Gastroesophageal sphincter (tissue), 4 donors: ENCODE measurements around the gene ALKBH3. TPM values are rescaled to one million over a fixed set of nuclear protein-coding genes. Genes with fewer than 3 reads are reported as not detected.

Source experiments
- ATAC-seq: fragments of 150-250 bp; one replicate; pipeline ENCODE4 v1.9.1; 2016; ENCODE audit warnings: mild to moderate bottlenecking, moderate library complexity
- H3K27ac ChIP-seq, 4 donors: fragments of 200-600 bp; sonication (generic) in 3 of 4; 1 replicate in 3 of 4; 2 replicates in 1 of 4; pipeline ENCODE4 v1.5.1; 2016 to 2019
- H3K27me3 ChIP-seq: fragments of 200-600 bp; sonication (generic); one replicate; pipeline ENCODE4 v1.5.1; 2019
- H3K36me3 ChIP-seq, 2 donors: fragments of 200-600 bp; sonication (generic); one replicate each; pipeline ENCODE4 v1.5.1; 2019; ENCODE audit warnings: control low read depth in 1 of 2
- H3K4me1 ChIP-seq, 3 donors: fragments of 200-600 bp; sonication (generic); 1 replicate in 2 of 3; 2 replicates in 1 of 3; pipeline ENCODE4 v1.5.1; 2016 to 2019; ENCODE audit warnings: control low read depth in 2 of 3
- H3K4me3 ChIP-seq, 2 donors: fragments of 200-600 bp; sonication (generic); one replicate each; pipeline ENCODE4 v1.5.1; 2019; ENCODE audit warnings: mild to moderate bottlenecking in 1 of 2, moderate library complexity in 1 of 2
- H3K9me3 ChIP-seq, 3 donors: fragments of 200-600 bp; sonication (generic); one replicate each; pipeline ENCODE4 v1.5.1; 2017 to 2019; ENCODE audit warnings: control low read depth in 2 of 3
- EP300 ChIP-seq: sonication (generic); formaldehyde crosslinking; IDR thresholded peaks from one replicate; pipeline ENCODE4 v1.6.1; 2017; ENCODE audit warnings: antibody characterized with exemption, mild to moderate bottlenecking
- POLR2A ChIP-seq, 2 donors: fragments of 450-650 bp; IDR thresholded peaks; one replicate each; pipeline ENCODE4 v1.6.1; 2017; ENCODE audit warnings: antibody characterized with exemption in 2 of 2, mild to moderate bottlenecking in 2 of 2, moderate library complexity in 1 of 2
- POLR2AphosphoS5 ChIP-seq: sonication (generic); formaldehyde crosslinking; IDR thresholded peaks from one replicate; pipeline ENCODE4 v1.6.1; 2017; ENCODE audit warnings: antibody characterized with exemption
- WGBS, 2 donors: methylation state at CpG; one replicate each; pipeline ENCODE4 v1.1.5; 2018; ENCODE audit warnings: low coverage in 1 of 2; 5-methylcytosine and 5-hydroxymethylcytosine counted together
- total RNA-seq, 4 donors: library from RNA; depleted of rRNA; stranded (reverse); fragments of >200 nt; gene quantifications; one replicate each; pipeline ENCODE4 v1.1.0, GENCODE V29; 2016
- TF ChIP-seq, protein P1 (sequence below), 4 experiments: fragments of 200-600 bp in 2 of 4; fragments of 450-650 bp in 2 of 4; sonication (generic) in 1 of 4; IDR thresholded peaks; one replicate each; pipeline ENCODE4 v1.5.1; 2017 to 2019; ENCODE audit warnings: antibody characterized with exemption in 4 of 4, mild to moderate bottlenecking in 2 of 4, moderate library complexity in 2 of 4

The ALKBH3 gene
- total RNA-seq, 4 donors from 2014 or later: 24.0 to 41.3 (median 37.1) TPM

DNA sequence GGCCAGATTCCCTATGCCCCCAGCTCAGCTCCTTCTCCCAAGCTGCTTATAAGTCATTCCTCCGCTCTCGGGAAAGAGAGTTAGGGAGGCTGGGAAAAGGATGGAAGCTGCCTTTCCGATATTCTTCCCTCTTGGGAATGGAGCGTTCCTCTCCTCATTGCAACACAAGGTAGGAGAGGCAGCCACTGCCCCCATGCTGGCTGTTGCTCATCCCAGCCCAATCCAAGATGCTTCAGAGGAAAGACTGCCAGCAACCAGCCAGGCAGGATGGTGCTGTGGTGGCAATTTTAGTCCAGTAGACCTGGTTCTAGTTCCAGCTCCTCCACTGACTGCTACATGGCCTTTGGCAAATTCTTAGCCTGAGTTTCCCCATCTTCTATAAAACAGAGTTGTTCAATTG lies 48.1 kb downstream of the ALKBH3 start:
- Histone ChIP-seq H3K4me3 (no peak overlapping the region), H3K9me3 (no peaks in the 10 kb centered on the region), H3K27ac (no peak overlapping the region), H3K36me3 (no peaks in the 10 kb centered on the region), H3K27me3 (peaks cover 9% of the 10 kb centered on the region), H3K4me1 (peaks cover 0 to 47% (median 26%) of the 10 kb centered on the region in 3 donors)
- 94% methylated on average over 3 of the region's 4 CpGs; no CpG with 5 or more reads in 1 of the 2 donors for WGBS, 2 donors
- TF ChIP-seq POLR2A (IDR thresholded peaks at IDR 0.05): no peak
- no peak for TF ChIP-seq POLR2AphosphoS5
- TF ChIP-seq, protein P1, sequence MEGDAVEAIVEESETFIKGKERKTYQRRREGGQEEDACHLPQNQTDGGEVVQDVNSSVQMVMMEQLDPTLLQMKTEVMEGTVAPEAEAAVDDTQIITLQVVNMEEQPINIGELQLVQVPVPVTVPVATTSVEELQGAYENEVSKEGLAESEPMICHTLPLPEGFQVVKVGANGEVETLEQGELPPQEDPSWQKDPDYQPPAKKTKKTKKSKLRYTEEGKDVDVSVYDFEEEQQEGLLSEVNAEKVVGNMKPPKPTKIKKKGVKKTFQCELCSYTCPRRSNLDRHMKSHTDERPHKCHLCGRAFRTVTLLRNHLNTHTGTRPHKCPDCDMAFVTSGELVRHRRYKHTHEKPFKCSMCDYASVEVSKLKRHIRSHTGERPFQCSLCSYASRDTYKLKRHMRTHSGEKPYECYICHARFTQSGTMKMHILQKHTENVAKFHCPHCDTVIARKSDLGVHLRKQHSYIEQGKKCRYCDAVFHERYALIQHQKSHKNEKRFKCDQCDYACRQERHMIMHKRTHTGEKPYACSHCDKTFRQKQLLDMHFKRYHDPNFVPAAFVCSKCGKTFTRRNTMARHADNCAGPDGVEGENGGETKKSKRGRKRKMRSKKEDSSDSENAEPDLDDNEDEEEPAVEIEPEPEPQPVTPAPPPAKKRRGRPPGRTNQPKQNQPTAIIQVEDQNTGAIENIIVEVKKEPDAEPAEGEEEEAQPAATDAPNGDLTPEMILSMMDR (IDR thresholded peaks at IDR 0.05): no peak
- TF ChIP-seq EP300: no peak
- no peak for ATAC-seq

DNA sequence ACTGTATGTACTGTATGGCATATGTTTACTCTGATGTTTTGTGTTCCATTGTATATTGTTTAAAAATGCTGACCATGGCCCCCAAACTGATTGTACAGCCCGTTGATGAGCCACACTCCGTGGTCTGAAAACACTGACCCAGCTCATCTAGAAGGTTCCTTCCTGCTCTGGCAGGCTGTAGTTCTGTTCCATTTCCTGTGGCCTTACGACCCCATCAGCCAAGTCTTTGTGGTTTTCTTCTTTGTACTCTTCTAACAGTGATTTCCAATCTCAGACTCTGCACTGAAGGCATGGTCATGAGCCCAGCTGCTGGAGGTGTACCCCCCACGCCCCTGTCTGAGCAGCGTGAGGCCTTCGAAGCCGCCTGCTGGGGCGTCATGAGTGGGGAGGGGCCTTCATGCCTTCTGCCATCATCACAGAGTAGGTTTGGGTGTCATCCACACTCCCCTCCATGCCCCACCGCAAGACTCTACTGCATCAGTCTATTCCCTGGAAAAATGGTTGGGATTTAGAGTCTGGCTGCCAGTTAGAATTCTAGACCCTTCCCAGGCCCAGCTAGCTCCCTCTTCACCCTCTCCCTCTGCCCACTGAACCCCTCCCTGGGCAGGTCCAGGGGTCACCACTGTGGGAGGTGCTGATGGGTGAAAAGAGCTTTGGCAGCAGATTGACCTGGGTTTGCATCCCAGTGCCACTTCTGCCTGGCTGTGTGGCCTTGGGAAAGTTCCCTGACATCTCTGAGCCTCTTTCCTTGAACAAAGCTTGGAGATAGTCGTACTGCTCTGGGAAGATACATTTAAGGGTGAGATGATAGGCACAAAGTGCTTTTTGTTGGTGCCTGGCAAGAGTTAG lies 50.5 kb downstream of the ALKBH3 start:
- no peak overlapping the region for H3K4me3 ChIP-seq
- H3K9me3 ChIP-seq: no peaks in the 10 kb centered on the region
- H3K27me3 ChIP-seq: peaks cover 19% of the 10 kb centered on the region
- H3K27ac ChIP-seq: no peak overlapping the region
- no peaks in the 10 kb centered on the region for H3K36me3 ChIP-seq
- no peak for ATAC-seq
- TF ChIP-seq POLR2AphosphoS5 (no peak), EP300 (no peak), POLR2A (IDR thresholded peaks at IDR 0.05) (no peak)
- TF ChIP-seq, protein P1 (IDR thresholded peaks at IDR 0.05): no peak
- peaks cover 0 to 30% (median 9%) of the 10 kb centered on the region in 3 donors for H3K4me1 ChIP-seq
- WGBS, 2 donors: 44 to 60% methylated on average over 1 to 4 of the region's 10 CpGs

DNA sequence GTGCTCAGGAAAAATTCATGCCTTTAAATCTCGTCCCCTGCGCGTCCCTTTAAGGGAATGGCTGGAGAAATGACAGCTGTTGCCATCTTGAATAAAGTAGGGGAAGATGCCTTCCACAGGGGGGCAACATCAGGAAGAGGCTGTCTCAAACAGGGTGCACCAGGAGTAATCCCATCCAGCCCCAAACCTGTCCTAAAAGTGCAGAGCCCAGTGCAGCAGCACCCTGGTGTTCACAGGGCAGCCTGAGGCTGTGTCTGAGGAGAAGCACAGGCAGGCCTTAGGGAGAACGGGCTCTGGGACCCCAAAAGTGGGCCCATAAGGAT lies 51.0 kb downstream of the ALKBH3 start:
- TF ChIP-seq POLR2A (IDR thresholded peaks at IDR 0.05): no peak
- TF ChIP-seq, protein P1 (IDR thresholded peaks at IDR 0.05): peak in 2 of 4 experiments; percentile 23 to 28
- no peaks in the 10 kb centered on the region for H3K9me3 ChIP-seq
- H3K27ac ChIP-seq: no peak overlapping the region
- no peak overlapping the region for H3K4me3 ChIP-seq
- ATAC-seq: no peak
- H3K4me1 ChIP-seq: peaks cover 0 to 25% (median 3%) of the 10 kb centered on the region in 3 donors
- H3K27me3 ChIP-seq: peaks cover 19% of the 10 kb centered on the region
- 51 to 70% methylated on average over 2 to 3 of the region's 4 CpGs for WGBS, 2 donors
- no peaks in the 10 kb centered on the region for H3K36me3 ChIP-seq

DNA sequence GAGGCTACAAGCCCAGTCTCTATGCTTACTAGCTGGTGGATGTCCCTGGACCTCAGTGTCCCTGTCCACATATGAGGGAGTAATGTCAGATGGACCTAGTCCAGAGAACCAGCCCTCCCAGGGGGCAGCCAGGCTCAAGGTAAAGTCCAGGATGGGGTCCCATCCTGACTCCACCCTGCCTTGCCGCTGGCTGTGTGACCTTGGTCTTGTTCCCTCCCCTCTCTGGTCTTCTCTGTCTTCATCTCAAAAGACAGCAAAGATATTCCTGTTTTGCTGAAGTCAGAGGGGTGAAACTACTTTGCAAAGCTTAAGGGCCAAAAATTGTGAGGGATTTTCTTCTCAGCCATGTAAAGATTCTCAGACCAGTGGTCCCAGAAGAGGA lies 52.6 kb downstream of the ALKBH3 start:
- no peak for ATAC-seq
- Histone ChIP-seq H3K4me3 (no peak overlapping the region), H3K27ac (no peak overlapping the region), H3K36me3 (no peaks in the 10 kb centered on the region), H3K4me1 (peaks cover 0 to 30% (median 3%) of the 10 kb centered on the region in 3 donors), H3K27me3 (peaks cover 19% of the 10 kb centered on the region), H3K9me3 (no peaks in the 10 kb centered on the region)
- 100% methylated on average over 1 of the region's 1 CpG for WGBS, 2 donors
- TF ChIP-seq POLR2A (IDR thresholded peaks at IDR 0.05) (no peak), POLR2AphosphoS5 (no peak), EP300 (no peak)
- TF ChIP-seq, protein P1 (IDR thresholded peaks at IDR 0.05): no peak
